Mucosa of stomach (tissue), 1 donor: ENCODE data around the gene C2orf81.

Experiments
- H3K27me3 ChIP-seq: one replicate; pipeline ENCODE4 v1.7.0; 2013; ENCODE audit warnings: mild to moderate bottlenecking, low read length; ENCODE audit not compliant: control insufficient read depth, insufficient read depth
- H3K36me3 ChIP-seq: one replicate; pipeline ENCODE4 v1.7.0; 2013; ENCODE audit warnings: low read length; ENCODE audit not compliant: control insufficient read depth, insufficient read depth
- H3K4me1 ChIP-seq: one replicate; pipeline ENCODE4 v1.7.0; 2013; ENCODE audit warnings: mild to moderate bottlenecking, low read length; ENCODE audit not compliant: control insufficient read depth, insufficient read depth
- H3K4me3 ChIP-seq: one replicate; pipeline ENCODE4 v1.7.0; 2013; ENCODE audit warnings: low read length
- H3K9ac ChIP-seq: one replicate; pipeline ENCODE4 v1.7.0; 2013; ENCODE audit warnings: mild to moderate bottlenecking, low read length, moderate library complexity
- H3K9me3 ChIP-seq: one replicate; pipeline ENCODE4 v1.7.0; 2013; ENCODE audit warnings: mild to moderate bottlenecking, low read length, moderate library complexity; ENCODE audit not compliant: control insufficient read depth
- donor health status: Pancreatic carcinoma.

C2orf81 gene

DNA sequence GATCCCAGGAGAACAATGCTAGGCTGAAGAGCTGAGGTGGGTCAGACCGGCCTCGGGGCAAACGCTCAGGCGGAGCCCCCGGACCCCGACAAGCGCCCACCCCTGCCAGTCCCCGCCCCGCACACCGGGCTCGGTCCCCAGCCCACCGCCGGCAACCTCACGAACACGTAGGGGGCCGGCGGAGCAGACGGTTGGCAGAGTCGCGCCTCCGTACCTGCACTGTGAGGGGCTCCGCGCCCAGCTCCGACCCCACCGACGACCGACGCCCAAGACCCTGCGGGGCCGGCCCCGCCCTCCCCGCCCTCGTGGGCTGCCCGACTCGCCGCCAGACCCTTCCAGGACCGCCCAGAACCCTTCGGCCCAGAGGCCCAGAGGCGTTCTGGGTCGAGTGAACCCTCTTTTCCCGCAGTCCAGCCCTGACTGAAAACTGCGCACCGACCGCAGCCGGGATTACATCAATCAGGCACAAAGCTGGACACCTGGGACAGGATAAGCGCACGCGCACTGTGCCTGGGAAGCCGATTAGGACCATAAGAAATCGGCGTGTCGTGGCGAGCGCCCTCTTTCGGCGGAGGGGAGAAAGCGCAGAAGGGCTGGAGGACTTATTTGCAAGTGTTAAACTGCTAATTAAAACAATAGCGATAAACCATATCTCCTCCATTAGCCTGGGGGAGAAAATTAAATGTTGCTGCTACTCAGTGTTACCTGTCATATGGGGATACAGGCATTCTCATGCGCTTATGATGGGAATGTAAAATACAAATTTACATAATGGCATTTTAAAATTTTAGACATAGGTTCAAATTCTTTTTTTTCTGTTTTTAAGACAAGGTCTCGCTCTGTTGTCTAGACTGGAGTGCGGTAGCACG lies 29.6 kb downstream of the C2orf81 start:
- Histone ChIP-seq H3K27me3 (no peaks in the 10 kb centered on the region), H3K4me1 (peaks cover 18% of the 10 kb centered on the region), H3K9ac (peak overlapping the region; percentile 91), H3K36me3 (no peaks in the 10 kb centered on the region), H3K4me3 (peak overlapping the region; percentile 62), H3K9me3 (no peaks in the 10 kb centered on the region)

DNA sequence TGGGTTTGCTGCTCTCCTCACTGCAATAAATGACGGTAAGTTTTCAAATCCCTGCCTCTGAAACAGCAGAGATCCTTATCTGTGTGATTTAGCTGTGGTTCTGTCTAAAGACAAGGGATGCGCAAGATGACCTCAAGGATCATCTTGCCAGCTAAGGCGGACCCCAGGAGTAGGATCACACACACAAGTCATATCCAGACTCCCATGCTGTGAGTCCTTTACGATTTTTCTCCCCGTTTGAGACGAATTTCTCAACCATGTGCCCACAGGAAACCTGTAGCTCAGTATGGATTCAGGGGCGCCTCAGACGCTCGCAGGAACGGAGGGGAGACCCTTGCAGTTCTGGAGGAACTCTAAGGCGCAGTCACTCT lies 30.2 kb downstream of the C2orf81 start:
- Histone ChIP-seq H3K27me3 (no peaks in the 10 kb centered on the region), H3K36me3 (no peaks in the 10 kb centered on the region), H3K4me3 (peak overlapping the region; percentile 62), H3K4me1 (peaks cover 18% of the 10 kb centered on the region), H3K9ac (peak overlapping the region; percentile 91), H3K9me3 (no peaks in the 10 kb centered on the region)

DNA sequence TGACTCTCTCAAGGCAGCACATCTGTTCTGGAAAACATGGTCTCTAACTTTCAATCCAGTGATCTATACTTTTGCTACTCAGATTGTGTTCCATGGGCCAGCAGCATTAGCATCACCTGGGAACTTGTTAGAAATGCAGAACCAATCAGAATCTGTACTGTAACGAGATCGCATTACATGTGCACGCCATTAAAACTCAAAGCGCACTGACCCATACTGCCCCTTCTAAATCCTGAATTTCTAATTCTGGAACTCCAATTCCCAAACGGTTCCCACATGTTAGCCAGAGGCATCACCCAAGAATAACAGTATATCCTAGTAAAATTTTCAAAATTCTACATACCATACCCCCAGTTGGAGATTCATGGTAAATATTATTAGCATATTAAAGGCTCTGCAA lies 30.8 kb downstream of the C2orf81 start:
- peak overlapping the region; percentile 91 for H3K9ac ChIP-seq
- H3K27me3 ChIP-seq, result no peaks in the 10 kb centered on the region
- H3K4me3 ChIP-seq, result no peak overlapping the region
- H3K9me3 ChIP-seq, result no peaks in the 10 kb centered on the region
- H3K36me3 ChIP-seq, result no peaks in the 10 kb centered on the region
- H3K4me1 ChIP-seq, result peaks cover 18% of the 10 kb centered on the region

DNA sequence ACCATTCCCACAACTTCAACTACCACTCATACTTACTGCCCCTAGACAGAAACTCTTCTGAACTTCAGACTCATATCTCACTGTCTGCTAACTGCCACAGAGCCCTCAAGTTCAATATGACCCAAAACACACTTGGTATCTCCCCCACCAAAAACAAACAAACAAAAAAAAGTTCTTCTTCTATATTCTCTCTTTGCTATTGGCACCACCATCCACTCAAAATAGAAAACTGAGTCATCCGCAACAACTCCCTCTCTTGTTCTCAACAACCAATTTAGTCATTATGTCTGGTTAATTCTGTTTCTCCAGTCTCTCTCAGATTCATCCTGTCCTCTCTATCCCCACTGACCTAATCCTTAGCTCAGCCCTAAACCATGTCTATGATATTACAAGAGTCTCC lies 34.1 kb downstream of the C2orf81 start:
- Histone ChIP-seq H3K9me3 (no peaks in the 10 kb centered on the region), H3K9ac (no peak overlapping the region), H3K36me3 (no peaks in the 10 kb centered on the region), H3K27me3 (no peaks in the 10 kb centered on the region), H3K4me3 (no peak overlapping the region), H3K4me1 (peaks cover 37% of the 10 kb centered on the region)

DNA sequence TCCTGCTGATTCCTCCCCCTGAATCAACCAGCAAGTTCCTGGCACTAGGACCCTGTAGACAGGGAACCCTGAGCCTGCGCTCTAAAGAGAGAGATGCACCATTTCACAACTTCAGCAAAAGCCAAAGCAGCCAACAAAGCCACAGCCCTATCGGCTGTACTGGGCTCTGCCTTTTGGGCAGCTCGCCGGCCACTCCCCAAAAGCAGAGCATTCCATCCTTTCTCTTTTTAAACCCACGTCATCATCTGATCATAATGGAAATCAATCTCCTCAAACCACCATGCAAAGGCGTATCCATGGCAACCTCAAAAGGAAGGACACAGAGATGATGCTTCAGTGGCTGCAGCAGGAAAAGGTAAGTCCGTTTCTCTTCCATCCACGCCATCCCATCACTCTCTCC lies 36.0 kb downstream of the C2orf81 start:
- no peak overlapping the region for H3K9ac ChIP-seq
- H3K27me3 ChIP-seq, result no peaks in the 10 kb centered on the region
- H3K4me3 ChIP-seq, result no peak overlapping the region
- no peaks in the 10 kb centered on the region for H3K36me3 ChIP-seq
- no peaks in the 10 kb centered on the region for H3K9me3 ChIP-seq
- H3K4me1 ChIP-seq, result peaks cover 37% of the 10 kb centered on the region

DNA sequence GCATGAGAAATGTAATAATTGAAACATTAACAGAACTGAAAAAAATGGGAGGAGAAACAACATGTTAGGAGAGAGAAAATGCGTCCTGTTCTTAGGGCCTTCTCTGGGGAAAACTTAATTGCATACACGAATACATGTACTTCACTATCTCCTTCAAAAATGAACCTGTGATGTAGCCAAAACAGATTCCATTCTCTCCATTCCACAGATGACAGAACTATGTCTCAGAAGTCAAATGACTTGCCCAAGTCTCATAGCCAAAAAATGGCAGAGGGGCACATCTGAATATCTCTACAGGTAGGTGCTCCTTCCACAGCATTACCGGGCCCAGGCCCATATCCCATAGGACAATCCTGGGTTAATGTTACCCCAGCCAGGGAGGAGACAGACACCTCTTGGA lies 37.4 kb downstream of the C2orf81 start:
- no peaks in the 10 kb centered on the region for H3K36me3 ChIP-seq
- H3K4me1 ChIP-seq, result peaks cover 36% of the 10 kb centered on the region
- H3K27me3 ChIP-seq, result no peaks in the 10 kb centered on the region
- H3K9me3 ChIP-seq, result no peaks in the 10 kb centered on the region
- peak overlapping the region; percentile 20 for H3K9ac ChIP-seq
- H3K4me3 ChIP-seq, result no peak overlapping the region

DNA sequence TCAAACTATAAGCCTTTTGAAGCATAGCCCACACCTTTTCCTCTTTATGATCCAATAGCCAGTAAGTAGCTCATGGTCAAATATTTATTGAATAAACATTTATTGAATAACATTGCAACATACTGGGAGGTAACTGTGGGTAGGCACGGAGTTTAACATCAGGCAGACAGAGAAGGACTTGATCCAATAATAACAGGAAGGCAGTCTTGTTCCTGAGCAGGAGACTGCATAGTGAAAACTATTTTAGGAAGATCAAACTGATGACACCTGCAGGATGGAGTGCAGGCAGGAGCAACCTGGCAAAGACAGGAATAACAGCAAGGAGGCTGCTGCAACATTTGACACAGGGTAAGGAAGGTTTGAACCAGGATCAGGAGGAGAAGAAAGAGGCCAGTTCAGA lies 38.2 kb downstream of the C2orf81 start:
- no peaks in the 10 kb centered on the region for H3K9me3 ChIP-seq
- H3K27me3 ChIP-seq, result no peaks in the 10 kb centered on the region
- H3K9ac ChIP-seq, result no peak overlapping the region
- H3K4me3 ChIP-seq, result no peak overlapping the region
- no peaks in the 10 kb centered on the region for H3K36me3 ChIP-seq
- H3K4me1 ChIP-seq, result peaks cover 36% of the 10 kb centered on the region

DNA sequence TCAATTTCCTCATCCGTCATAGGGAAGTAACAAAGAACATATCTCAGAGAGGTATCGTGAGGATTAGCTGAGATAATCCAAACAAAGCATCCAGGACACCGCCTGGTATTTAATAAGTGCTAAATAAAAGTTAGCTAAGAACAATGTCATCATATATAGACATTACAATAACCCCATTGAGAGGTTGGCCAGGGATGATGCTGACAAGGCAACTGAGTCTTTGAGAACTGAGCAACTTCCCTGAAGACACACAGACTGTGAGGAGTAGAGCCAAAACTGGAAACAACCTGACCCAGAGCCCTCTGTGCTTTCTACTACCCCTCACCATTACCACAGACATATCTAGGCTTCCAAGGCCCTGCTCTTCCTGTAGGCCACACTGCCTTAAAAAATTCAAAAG lies 39.7 kb downstream of the C2orf81 start:
- H3K27me3 ChIP-seq, result no peaks in the 10 kb centered on the region
- no peaks in the 10 kb centered on the region for H3K9me3 ChIP-seq
- H3K9ac ChIP-seq, result no peak overlapping the region
- H3K4me1 ChIP-seq, result peaks cover 36% of the 10 kb centered on the region
- no peak overlapping the region for H3K4me3 ChIP-seq
- H3K36me3 ChIP-seq, result peaks cover 8% of the 10 kb centered on the region

DNA sequence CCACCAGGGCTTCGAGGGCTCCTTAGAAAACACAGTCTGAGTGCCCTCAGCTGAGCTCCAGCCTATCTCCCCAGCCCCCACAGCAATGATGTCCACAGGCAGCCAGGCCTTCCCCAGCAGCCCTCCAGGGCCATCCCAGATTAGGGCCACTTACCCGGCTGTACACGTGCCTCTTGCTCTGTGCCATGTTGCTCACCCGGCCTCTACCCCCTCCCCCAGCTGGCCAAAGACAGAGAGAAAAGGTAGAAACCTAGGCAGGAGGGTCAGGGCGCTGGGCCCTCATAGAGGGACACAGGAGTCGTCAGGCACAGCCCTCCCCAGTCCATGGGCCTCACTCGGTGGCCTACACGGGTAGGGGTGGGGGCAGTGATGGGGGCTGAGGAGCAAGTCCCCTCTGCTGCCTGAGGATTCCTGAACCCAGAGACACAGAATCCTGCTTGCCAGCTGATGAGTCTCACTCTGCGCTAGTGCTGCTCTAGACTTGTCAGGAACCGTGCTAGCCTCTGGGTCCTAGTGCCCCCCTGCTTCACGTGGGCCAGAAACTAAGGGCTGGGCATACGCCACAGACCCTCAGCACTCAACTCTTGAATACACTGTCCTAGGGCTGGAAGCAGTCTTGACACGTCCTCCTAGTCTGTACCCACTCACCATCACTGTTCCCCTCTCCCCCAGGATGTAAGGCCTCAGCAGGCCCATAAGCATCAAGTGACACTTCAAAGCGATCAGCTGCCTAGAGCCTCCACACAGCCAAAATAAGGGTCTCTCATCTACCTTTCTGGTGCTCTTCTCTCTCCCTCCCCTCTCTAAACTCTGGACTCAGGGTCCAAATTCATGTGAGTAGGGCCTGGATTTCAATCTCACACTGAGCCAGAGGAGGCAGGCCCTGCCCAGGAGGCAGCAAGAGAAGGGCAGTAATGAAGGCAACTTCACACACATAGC lies 41.3 kb downstream of the C2orf81 start, which contains the start of gene DCTN1:
Gene DCTN1 (minus strand): TSS at position 461 of the 939 bp plus-strand sequence. CDS start 274 bp downstream, at position 187.
- H3K9ac ChIP-seq, result peak within 1 kb of the TSS; percentile 62
- peak within 1 kb of the TSS; percentile 43 for H3K4me3 ChIP-seq
- peaks cover 15% of the 10 kb centered on the region for H3K36me3 ChIP-seq
- peaks cover 34% of the 10 kb centered on the region for H3K4me1 ChIP-seq
- H3K27me3 ChIP-seq, result no peaks in the 10 kb centered on the region
- no peaks in the 10 kb centered on the region for H3K9me3 ChIP-seq

DNA sequence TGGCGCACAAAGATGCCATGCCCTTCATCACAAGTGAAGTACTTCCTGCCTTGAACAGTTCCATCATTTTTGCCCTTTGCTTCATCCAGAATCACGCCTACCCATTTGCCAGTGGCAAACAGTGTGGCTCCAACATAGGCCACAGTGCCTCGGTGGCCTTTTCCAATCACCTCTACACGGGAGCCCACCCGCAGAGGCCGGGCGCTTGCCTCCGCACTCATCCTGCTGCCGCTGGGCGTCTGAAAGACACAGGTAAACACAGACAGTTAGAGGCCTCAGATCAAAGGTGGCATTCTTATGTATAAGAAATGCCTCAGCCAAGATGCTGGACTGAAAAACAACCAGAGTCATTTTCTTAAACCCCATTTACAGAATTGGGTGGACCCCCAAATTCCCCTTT lies 43.4 kb downstream of the C2orf81 start:
- no peaks in the 10 kb centered on the region for H3K9me3 ChIP-seq
- peaks cover 15% of the 10 kb centered on the region for H3K36me3 ChIP-seq
- no peaks in the 10 kb centered on the region for H3K27me3 ChIP-seq
- H3K4me3 ChIP-seq, result no peak overlapping the region
- H3K9ac ChIP-seq, result no peak overlapping the region
- peaks cover 31% of the 10 kb centered on the region for H3K4me1 ChIP-seq

DNA sequence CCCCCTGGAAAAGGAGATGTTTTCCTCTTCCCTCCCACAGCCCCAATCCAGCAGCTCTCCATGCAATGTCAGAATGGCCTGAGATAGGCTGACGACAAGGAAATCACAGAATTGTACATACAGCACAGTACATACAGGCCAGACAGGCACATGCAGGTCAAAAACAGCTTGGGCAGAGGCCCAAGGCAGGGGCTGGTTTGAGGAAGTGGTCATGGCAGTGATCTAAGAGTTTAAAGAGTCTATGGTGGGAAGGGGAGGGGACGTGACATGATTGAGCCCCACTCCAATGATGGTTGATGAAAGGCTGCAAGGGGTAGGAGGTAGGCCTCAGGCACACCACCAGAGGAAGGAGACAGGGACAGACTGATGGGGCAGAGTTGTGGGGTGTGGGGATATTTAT lies 45.6 kb downstream of the C2orf81 start:
- no peak overlapping the region for H3K4me3 ChIP-seq
- H3K27me3 ChIP-seq, result no peaks in the 10 kb centered on the region
- peaks cover 39% of the 10 kb centered on the region for H3K4me1 ChIP-seq
- no peak overlapping the region for H3K9ac ChIP-seq
- no peaks in the 10 kb centered on the region for H3K9me3 ChIP-seq
- peaks cover 15% of the 10 kb centered on the region for H3K36me3 ChIP-seq
